ENCODE data around the gene SLC22A6.
"Not testable (repeated sequence)": the region's sequence is repeated elsewhere in the genome, so short reads cannot be mapped to it uniquely, and the experiment has no call there.

The SLC22A6 gene

GRCh38 chr11:62953811-62954210 lies 31.0 kb downstream of the SLC22A6 start:
- Histone ChIP-seq H3K27me3 (ENCODE audit: control insufficient read depth in 1 of 2, insufficient read depth in 2 of 2, low read length in 2 of 2) (no peaks in the 10 kb centered on the region), H3K9me3 (ENCODE audit: low read length) (no peaks in the 10 kb centered on the region), H3K27ac (ENCODE audit: low read depth, low read length) (no peak overlapping the region), H3K4me1 (ENCODE audit: insufficient read depth, low read length) (peaks cover 5% of the 10 kb centered on the region), H3K4me3 (ENCODE audit: low read depth in 1 of 2, low read length in 2 of 2) (no peak overlapping the region), H3K36me3 (ENCODE audit: insufficient read depth, low read length) (no peaks in the 10 kb centered on the region), H3K9ac (ENCODE audit: low read length) (no peak overlapping the region)

GRCh38 chr11:62948765-62949320 lies 35.9 kb downstream of the SLC22A6 start:
- Histone ChIP-seq H3K36me3 (ENCODE audit: insufficient read depth, low read length) (no peaks in the 10 kb centered on the region), H3K9ac (ENCODE audit: low read length) (no peak overlapping the region), H3K4me1 (ENCODE audit: insufficient read depth, low read length) (no peaks in the 10 kb centered on the region), H3K9me3 (ENCODE audit: low read length) (no peaks in the 10 kb centered on the region), H3K4me3 (ENCODE audit: low read depth in 1 of 2, low read length in 2 of 2) (no peak overlapping the region), H3K27ac (ENCODE audit: low read depth, low read length) (no peak overlapping the region), H3K27me3 (ENCODE audit: control insufficient read depth in 1 of 2, insufficient read depth in 2 of 2, low read length in 2 of 2) (no peaks in the 10 kb centered on the region)

- not testable (repeated sequence) for H3K9ac ChIP-seq (ENCODE audit: low read length); H3K36me3 ChIP-seq (ENCODE audit: insufficient read depth, low read length); H3K27ac ChIP-seq (ENCODE audit: low read depth, low read length); H3K4me3 ChIP-seq (ENCODE audit: low read depth in 1 of 2, low read length in 2 of 2); H3K27me3 ChIP-seq (ENCODE audit: control insufficient read depth in 1 of 2, insufficient read depth in 2 of 2, low read length in 2 of 2); H3K4me1 ChIP-seq (ENCODE audit: insufficient read depth, low read length); H3K9me3 ChIP-seq (ENCODE audit: low read length)
Measured at GRCh38 chr11:62945538-62945937, 39.2 kb downstream of the SLC22A6 start.

GRCh38 chr11:62937528-62937927 lies 47.2 kb downstream of the SLC22A6 start:
- H3K4me1 ChIP-seq (ENCODE audit: insufficient read depth, low read length); H3K36me3 ChIP-seq (ENCODE audit: insufficient read depth, low read length); H3K9ac ChIP-seq (ENCODE audit: low read length); H3K4me3 ChIP-seq (ENCODE audit: low read depth in 1 of 2, low read length in 2 of 2); H3K9me3 ChIP-seq (ENCODE audit: low read length); H3K27me3 ChIP-seq (ENCODE audit: control insufficient read depth in 1 of 2, insufficient read depth in 2 of 2, low read length in 2 of 2); H3K27ac ChIP-seq (ENCODE audit: low read depth, low read length): not testable (repeated sequence)

GRCh38 chr11:62934496-62934785 lies 50.3 kb downstream of the SLC22A6 start:
- H3K27ac ChIP-seq (ENCODE audit: low read depth, low read length) = no peak overlapping the region
- H3K9me3 ChIP-seq (ENCODE audit: low read length) = no peaks in the 10 kb centered on the region
- no peak overlapping the region for H3K9ac ChIP-seq (ENCODE audit: low read length)
- H3K4me1 ChIP-seq (ENCODE audit: insufficient read depth, low read length) = no peaks in the 10 kb centered on the region
- H3K4me3 ChIP-seq (ENCODE audit: low read depth in 1 of 2, low read length in 2 of 2) = no peak overlapping the region
- H3K27me3 ChIP-seq (ENCODE audit: control insufficient read depth in 1 of 2, insufficient read depth in 2 of 2, low read length in 2 of 2) = no peaks in the 10 kb centered on the region
- H3K36me3 ChIP-seq (ENCODE audit: insufficient read depth, low read length) = no peaks in the 10 kb centered on the region

- Histone ChIP-seq H3K9ac (ENCODE audit: low read length) (no peak overlapping the region), H3K4me3 (ENCODE audit: low read depth in 1 of 2, low read length in 2 of 2) (no peak overlapping the region), H3K4me1 (ENCODE audit: insufficient read depth, low read length) (no peaks in the 10 kb centered on the region), H3K36me3 (ENCODE audit: insufficient read depth, low read length) (no peaks in the 10 kb centered on the region), H3K27me3 (ENCODE audit: control insufficient read depth in 1 of 2, insufficient read depth in 2 of 2, low read length in 2 of 2) (no peaks in the 10 kb centered on the region), H3K27ac (ENCODE audit: low read depth, low read length) (no peak overlapping the region), H3K9me3 (ENCODE audit: low read length) (no peaks in the 10 kb centered on the region)
Measured at GRCh38 chr11:62933750-62934495, 50.8 kb downstream of the SLC22A6 start.

GRCh38 chr11:62933285-62933684 lies 51.5 kb downstream of the SLC22A6 start:
- H3K9me3 ChIP-seq (ENCODE audit: low read length) = no peaks in the 10 kb centered on the region

GRCh38 chr11:62931499-62932278 lies 53.1 kb downstream of the SLC22A6 start:
- no peaks in the 10 kb centered on the region for H3K4me1 ChIP-seq (ENCODE audit: insufficient read depth, low read length)
- H3K27me3 ChIP-seq (ENCODE audit: control insufficient read depth in 1 of 2, insufficient read depth in 2 of 2, low read length in 2 of 2) = peaks cover 0 to 16% of the 10 kb centered on the region in 2 donors
- no peak overlapping the region for H3K9ac ChIP-seq (ENCODE audit: low read length)
- no peaks in the 10 kb centered on the region for H3K36me3 ChIP-seq (ENCODE audit: insufficient read depth, low read length)
- no peak overlapping the region for H3K27ac ChIP-seq (ENCODE audit: low read depth, low read length)
- H3K4me3 ChIP-seq (ENCODE audit: low read depth in 1 of 2, low read length in 2 of 2) = no peak overlapping the region
- H3K9me3 ChIP-seq (ENCODE audit: low read length) = no peaks in the 10 kb centered on the region

More at GRCh38 chr11:62933285-62933684, 51.5 kb downstream of the SLC22A6 start:
- no peaks in the 10 kb centered on the region for H3K36me3 ChIP-seq (ENCODE audit: insufficient read depth, low read length)
- H3K4me3 ChIP-seq (ENCODE audit: low read depth in 1 of 2, low read length in 2 of 2) = no peak overlapping the region
- H3K9ac ChIP-seq (ENCODE audit: low read length) = no peak overlapping the region
- H3K4me1 ChIP-seq (ENCODE audit: insufficient read depth, low read length) = no peaks in the 10 kb centered on the region
- H3K27me3 ChIP-seq (ENCODE audit: control insufficient read depth in 1 of 2, insufficient read depth in 2 of 2, low read length in 2 of 2) = no peaks in the 10 kb centered on the region
- no peak overlapping the region for H3K27ac ChIP-seq (ENCODE audit: low read depth, low read length)

GRCh38 chr11:62930666-62931065 lies 54.1 kb downstream of the SLC22A6 start:
- no peak overlapping the region for H3K9ac ChIP-seq (ENCODE audit: low read length)
- no peak overlapping the region for H3K27ac ChIP-seq (ENCODE audit: low read depth, low read length)
- H3K9me3 ChIP-seq (ENCODE audit: low read length) = no peaks in the 10 kb centered on the region
- peaks cover 8 to 26% of the 10 kb centered on the region in 2 donors for H3K27me3 ChIP-seq (ENCODE audit: control insufficient read depth in 1 of 2, insufficient read depth in 2 of 2, low read length in 2 of 2)
- no peaks in the 10 kb centered on the region for H3K4me1 ChIP-seq (ENCODE audit: insufficient read depth, low read length)
- no peaks in the 10 kb centered on the region for H3K36me3 ChIP-seq (ENCODE audit: insufficient read depth, low read length)
- no peak overlapping the region for H3K4me3 ChIP-seq (ENCODE audit: low read depth in 1 of 2, low read length in 2 of 2)

- H3K4me1 ChIP-seq (ENCODE audit: insufficient read depth, low read length) = no peaks in the 10 kb centered on the region
- no peak overlapping the region for H3K4me3 ChIP-seq (ENCODE audit: low read depth in 1 of 2, low read length in 2 of 2)
Measured at GRCh38 chr11:62930157-62930556, 54.6 kb downstream of the SLC22A6 start.

GRCh38 chr11:62928011-62928410 lies 56.8 kb downstream of the SLC22A6 start:
- Histone ChIP-seq H3K27ac (ENCODE audit: low read depth, low read length) (no peak overlapping the region), H3K4me3 (ENCODE audit: low read depth in 1 of 2, low read length in 2 of 2) (no peak overlapping the region), H3K9ac (ENCODE audit: low read length) (no peak overlapping the region), H3K27me3 (ENCODE audit: control insufficient read depth in 1 of 2, insufficient read depth in 2 of 2, low read length in 2 of 2) (peaks cover 14 to 48% of the 10 kb centered on the region in 2 donors), H3K36me3 (ENCODE audit: insufficient read depth, low read length) (no peaks in the 10 kb centered on the region), H3K4me1 (ENCODE audit: insufficient read depth, low read length) (no peaks in the 10 kb centered on the region), H3K9me3 (ENCODE audit: low read length) (no peaks in the 10 kb centered on the region)

More at GRCh38 chr11:62930157-62930556, 54.6 kb downstream of the SLC22A6 start:
- no peak overlapping the region for H3K27ac ChIP-seq (ENCODE audit: low read depth, low read length)
- no peaks in the 10 kb centered on the region for H3K9me3 ChIP-seq (ENCODE audit: low read length)
- no peak overlapping the region for H3K9ac ChIP-seq (ENCODE audit: low read length)
- H3K27me3 ChIP-seq (ENCODE audit: control insufficient read depth in 1 of 2, insufficient read depth in 2 of 2, low read length in 2 of 2) = peaks cover 13 to 31% of the 10 kb centered on the region in 2 donors
- H3K36me3 ChIP-seq (ENCODE audit: insufficient read depth, low read length) = no peaks in the 10 kb centered on the region

Data from muscle layer of colon (tissue), 2 donors.